Activated CD4-positive, alpha-beta T cell treated with anti-CD3 and anti-CD28 coated beads, Interleukin-2, amount 50 U/mL, for 16 hours (primary cell): ENCODE data around the gene NCKAP1.
A peak's percentile ranks its signal among the peaks of the same experiment; 100 is the strongest.
"Not testable (repeated sequence)": the region's sequence is repeated elsewhere in the genome, so short reads cannot be mapped to it uniquely, and the experiment has no call there.

ENCODE experiments used
- DNase-seq: peaks from one replicate; pipeline ENCODE4 v3.0.0-alpha.2; 2020

NCKAP1 gene

GRCh38 chr2:182907081-182907830 is 131.0 kb downstream of the NCKAP1 start:
- no peak for DNase-seq

- no peak for DNase-seq
Measured at GRCh38 chr2:182906454-182906853, 131.8 kb downstream of the NCKAP1 start.

GRCh38 chr2:182904844-182905243 is 133.4 kb downstream of the NCKAP1 start:
- DNase-seq: peak; percentile 6

DNA sequence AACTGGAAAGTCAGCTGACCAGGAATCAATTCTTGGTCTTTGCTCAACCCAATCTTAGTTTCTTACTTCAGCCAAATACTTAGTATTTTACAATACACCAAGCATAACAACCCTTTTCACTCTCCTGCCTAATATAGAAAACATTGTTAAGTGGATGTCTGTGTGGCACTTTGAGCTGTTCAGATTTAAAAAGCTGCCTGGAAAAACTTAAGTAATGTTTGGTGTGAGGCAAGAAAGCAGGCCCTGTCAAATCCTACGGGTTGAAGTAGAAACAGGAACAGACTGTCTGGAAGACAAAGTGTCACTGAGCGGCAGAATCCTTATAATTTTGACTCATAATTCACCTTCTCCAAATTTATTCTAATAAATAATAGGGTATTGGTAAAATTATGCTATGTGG is 134.7 kb downstream of the NCKAP1 start:
- DNase-seq: no peak

- no peak for DNase-seq
Measured at GRCh38 chr2:182901748-182902147, 136.5 kb downstream of the NCKAP1 start.

- DNase-seq: no peak
Measured at GRCh38 chr2:182898718-182899117, 139.5 kb downstream of the NCKAP1 start.

DNA sequence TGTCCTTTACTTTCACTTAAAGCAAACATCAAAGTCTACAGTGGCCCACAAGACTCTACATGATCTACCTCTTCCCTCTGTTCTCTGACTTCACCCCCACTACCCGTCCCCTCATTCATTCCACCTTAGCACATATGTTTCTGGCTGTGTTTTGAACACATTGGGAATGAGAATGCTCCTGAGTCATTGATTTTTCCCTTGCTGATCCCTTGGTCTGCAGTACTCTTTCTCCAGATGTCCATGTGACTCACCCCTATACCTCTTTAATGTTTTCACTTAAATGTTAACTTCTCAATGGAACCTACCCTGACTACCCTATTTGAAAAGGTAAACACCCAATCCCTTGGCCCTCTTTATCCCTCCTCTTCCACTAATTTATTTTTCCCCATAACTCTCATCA is 141.1 kb downstream of the NCKAP1 start:
- no peak for DNase-seq

GRCh38 chr2:182895798-182896197 is 142.5 kb downstream of the NCKAP1 start:
- DNase-seq: no peak

DNA sequence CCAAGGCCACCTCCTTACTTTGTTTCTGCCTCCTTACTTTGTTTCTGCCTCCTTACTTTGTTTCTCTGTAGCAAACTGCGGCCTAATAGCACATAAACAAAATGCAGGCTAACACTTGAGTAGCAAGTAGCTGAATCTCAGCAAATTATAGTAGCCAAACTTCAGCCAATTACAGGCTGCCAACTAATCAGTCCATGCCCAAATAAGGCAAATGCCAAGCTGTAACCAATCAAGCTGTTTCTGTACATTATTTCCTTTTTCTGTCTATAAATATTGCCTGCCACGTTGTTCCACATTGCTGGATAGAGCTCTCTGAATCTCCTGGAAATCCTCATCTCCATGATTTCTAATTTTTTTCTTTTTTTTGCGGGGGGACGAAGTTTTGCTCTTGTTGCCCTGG is 143.1 kb downstream of the NCKAP1 start:
- DNase-seq: no peak

DNA sequence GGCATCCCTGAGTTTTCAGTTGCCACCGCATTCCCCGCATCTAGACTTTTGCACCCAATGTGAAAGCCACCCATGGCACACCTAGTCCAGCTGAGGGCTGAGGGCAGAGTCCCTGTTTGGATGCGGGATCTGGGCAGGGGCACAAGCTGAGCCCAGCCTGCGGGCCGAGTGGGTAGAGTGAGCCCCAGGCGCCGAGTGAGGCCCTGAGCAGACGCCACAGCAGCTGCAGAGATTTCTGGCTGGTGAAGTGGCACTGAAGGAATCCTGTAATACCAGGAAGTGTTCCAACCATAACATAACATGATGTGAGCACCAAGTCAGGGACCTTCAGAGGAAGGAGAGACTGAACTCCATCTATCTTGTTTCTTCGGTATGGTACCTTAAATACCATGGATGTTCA is 144.1 kb downstream of the NCKAP1 start:
- no peak for DNase-seq

GRCh38 chr2:182893666-182894065 is 144.6 kb downstream of the NCKAP1 start:
- DNase-seq: no peak

- not testable (repeated sequence) for DNase-seq
Measured at GRCh38 chr2:182893035-182893434, 145.2 kb downstream of the NCKAP1 start.

DNA sequence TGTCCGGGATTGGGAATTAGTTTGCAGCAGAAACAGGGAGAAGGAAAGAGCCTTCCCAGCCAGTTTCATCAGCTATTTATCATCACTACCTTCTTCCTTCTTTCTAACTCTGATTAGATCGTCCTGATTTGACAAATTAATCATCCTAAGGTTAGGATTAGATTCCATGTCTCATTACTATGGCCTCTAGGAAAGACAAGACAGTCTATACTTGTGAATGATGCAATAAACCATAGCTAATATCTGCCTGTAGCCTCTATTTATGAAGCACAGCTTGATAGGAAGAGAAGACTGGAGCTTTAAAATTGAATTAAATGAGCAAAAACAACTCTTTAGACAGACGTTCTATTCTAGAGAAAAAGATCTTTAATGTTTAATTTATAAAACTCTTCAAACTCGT is 146.6 kb downstream of the NCKAP1 start:
- no peak for DNase-seq

GRCh38 chr2:182890773-182891378 is 147.4 kb downstream of the NCKAP1 start:
- no peak for DNase-seq

GRCh38 chr2:182890305-182890704 is 148.0 kb downstream of the NCKAP1 start:
- DNase-seq: no peak

GRCh38 chr2:182887753-182888415 is 150.4 kb downstream of the NCKAP1 start:
- DNase-seq: no peak

GRCh38 chr2:182887093-182887492 is 151.2 kb downstream of the NCKAP1 start:
- DNase-seq: no peak

- no peak for DNase-seq
Measured at GRCh38 chr2:182885771-182886170, 152.5 kb downstream of the NCKAP1 start.

DNA sequence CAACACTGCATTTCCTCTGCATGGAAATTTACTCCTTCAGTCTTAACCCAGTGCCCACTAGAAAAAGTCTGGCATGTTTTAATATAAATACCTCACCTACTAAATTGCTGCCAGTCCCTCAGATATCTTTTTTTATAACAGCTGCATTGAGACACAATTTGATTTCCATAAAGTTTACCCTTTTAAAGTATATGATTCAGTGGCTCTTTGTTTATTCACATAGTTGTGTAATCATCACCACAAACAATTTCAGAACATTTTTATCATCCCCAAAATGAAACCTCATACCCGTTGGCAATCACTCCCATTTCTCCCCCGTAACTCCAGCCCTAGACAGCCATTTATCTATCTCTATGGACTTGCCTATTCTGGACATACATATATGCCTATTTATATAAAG is 154.8 kb downstream of the NCKAP1 start:
- DNase-seq: no peak

GRCh38 chr2:182880100-182880499 is 158.2 kb downstream of the NCKAP1 start:
- DNase-seq: not testable (repeated sequence)

- not testable (repeated sequence) for DNase-seq
Measured at GRCh38 chr2:182876653-182877052, 161.6 kb downstream of the NCKAP1 start.

GRCh38 chr2:182870227-182870626 is 168.0 kb downstream of the NCKAP1 start:
- DNase-seq: peak; percentile 25

DNA sequence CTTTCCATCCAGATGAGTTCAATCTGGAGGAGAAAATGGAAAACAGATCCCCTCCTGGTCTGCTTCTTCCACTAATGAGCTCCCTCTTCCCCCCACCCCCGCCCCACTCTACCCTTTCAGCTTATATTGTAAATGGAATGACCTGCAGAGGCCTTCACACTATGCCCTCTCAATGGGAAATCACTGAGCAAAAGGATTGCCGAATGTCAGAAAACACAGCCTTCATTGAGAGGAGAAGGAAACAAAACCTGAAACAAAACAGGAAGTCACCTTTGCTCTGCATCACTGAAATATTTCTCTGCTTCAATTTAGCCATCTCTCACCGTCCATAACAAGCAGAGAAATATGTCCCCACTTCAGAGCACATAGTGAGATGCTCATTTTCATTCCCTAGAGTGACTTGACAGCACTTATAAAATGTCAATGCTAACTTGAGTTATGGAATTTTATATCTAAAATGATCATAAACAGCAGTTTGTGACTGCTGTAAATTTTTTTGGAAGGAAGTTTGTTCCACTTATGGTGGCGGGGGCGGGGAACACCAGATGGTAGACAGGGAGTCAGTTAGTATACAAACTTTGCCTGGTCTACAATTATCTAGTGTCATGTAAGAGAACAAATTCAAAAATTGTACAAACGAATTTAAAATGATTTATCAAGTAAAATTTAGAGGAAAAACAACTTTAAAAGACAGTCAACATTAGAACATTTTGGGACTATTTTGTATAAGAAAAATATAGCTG is 170.0 kb downstream of the NCKAP1 start:
- no peak for DNase-seq
